Breast epithelium (tissue), 3 donors: Measurements from ENCODE around the gene TSEN54.

ENCODE experiments used
- POLR2A ChIP-seq: fragments of 450-650 bp; IDR thresholded peaks from one replicate; pipeline ENCODE4 v1.6.1; 2016; ENCODE audit warnings: antibody characterized with exemption, mild to moderate bottlenecking, moderate library complexity
- POLR2AphosphoS5 ChIP-seq, 3 donors: sonication (generic); formaldehyde crosslinking; IDR thresholded peaks; one replicate each; pipeline ENCODE4 v1.6.1; 2017; ENCODE audit warnings: antibody characterized with exemption in 3 of 3
- TF ChIP-seq, protein P1 (sequence below), 3 donors: fragments of 450-650 bp; IDR thresholded peaks; one replicate each; pipeline ENCODE4 v1.5.1; 2016 to 2017; ENCODE audit warnings: antibody characterized with exemption in 3 of 3, mild to moderate bottlenecking in 3 of 3, moderate library complexity in 3 of 3

DNA sequence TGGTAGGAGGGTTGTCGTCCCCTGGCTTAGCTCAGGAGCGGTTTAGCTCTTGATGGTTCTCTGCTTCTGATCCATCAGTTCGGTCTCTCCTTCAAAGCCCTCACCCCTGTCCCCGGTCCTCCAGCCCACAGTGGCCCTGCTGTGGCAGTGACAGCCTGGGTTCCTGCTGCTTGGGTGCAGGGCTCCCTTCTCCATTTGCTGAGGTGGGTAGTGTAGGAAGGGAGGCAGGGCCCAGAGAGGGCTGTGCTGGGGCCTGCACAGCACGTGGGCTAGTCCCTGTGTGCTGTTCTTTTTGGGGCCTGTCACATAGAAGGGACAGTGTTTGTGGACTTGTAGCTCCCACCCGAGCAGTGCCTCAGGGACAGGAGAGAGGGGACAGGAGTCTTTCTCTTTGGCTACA lies 41.6 kb upstream of the TSEN54 start:
- TF ChIP-seq POLR2A (no peak), POLR2AphosphoS5 (IDR thresholded peaks at IDR 0.05) (no peak)
- TF ChIP-seq, protein P1, sequence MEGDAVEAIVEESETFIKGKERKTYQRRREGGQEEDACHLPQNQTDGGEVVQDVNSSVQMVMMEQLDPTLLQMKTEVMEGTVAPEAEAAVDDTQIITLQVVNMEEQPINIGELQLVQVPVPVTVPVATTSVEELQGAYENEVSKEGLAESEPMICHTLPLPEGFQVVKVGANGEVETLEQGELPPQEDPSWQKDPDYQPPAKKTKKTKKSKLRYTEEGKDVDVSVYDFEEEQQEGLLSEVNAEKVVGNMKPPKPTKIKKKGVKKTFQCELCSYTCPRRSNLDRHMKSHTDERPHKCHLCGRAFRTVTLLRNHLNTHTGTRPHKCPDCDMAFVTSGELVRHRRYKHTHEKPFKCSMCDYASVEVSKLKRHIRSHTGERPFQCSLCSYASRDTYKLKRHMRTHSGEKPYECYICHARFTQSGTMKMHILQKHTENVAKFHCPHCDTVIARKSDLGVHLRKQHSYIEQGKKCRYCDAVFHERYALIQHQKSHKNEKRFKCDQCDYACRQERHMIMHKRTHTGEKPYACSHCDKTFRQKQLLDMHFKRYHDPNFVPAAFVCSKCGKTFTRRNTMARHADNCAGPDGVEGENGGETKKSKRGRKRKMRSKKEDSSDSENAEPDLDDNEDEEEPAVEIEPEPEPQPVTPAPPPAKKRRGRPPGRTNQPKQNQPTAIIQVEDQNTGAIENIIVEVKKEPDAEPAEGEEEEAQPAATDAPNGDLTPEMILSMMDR (IDR thresholded peaks at IDR 0.05) = no peak
